HUES6 (cell line): ENCODE data around the gene CAMK2B.

Source experiments
- H3K27ac ChIP-seq: 2 replicates; pipeline ENCODE4 v1.7.0; 2013; ENCODE audit warnings: low read depth, mild to moderate bottlenecking, low read length, inconsistent platforms
- H3K27me3 ChIP-seq: 2 replicates; pipeline ENCODE4 v1.6.1; 2013; ENCODE audit warnings: low read length; ENCODE audit not compliant: control insufficient read depth, insufficient read depth
- H3K36me3 ChIP-seq: 2 replicates; pipeline ENCODE4 v1.6.1; 2013; ENCODE audit warnings: low read length; ENCODE audit not compliant: control insufficient read depth, insufficient read depth
- H3K4me1 ChIP-seq: 2 replicates; pipeline ENCODE4 v1.6.1; 2013; ENCODE audit warnings: low read length; ENCODE audit not compliant: control insufficient read depth, insufficient read depth
- H3K4me3 ChIP-seq: 2 replicates; pipeline ENCODE4 v1.5.1; 2013; ENCODE audit warnings: low read depth, low read length
- H3K9ac ChIP-seq: one replicate; pipeline ENCODE4 v1.6.1; 2013; ENCODE audit warnings: mild to moderate bottlenecking, low read length
- H3K9me3 ChIP-seq: 2 replicates; pipeline ENCODE4 v1.6.1; 2013; ENCODE audit warnings: low read depth, low read length; ENCODE audit not compliant: control insufficient read depth, insufficient read depth

CAMK2B gene

DNA sequence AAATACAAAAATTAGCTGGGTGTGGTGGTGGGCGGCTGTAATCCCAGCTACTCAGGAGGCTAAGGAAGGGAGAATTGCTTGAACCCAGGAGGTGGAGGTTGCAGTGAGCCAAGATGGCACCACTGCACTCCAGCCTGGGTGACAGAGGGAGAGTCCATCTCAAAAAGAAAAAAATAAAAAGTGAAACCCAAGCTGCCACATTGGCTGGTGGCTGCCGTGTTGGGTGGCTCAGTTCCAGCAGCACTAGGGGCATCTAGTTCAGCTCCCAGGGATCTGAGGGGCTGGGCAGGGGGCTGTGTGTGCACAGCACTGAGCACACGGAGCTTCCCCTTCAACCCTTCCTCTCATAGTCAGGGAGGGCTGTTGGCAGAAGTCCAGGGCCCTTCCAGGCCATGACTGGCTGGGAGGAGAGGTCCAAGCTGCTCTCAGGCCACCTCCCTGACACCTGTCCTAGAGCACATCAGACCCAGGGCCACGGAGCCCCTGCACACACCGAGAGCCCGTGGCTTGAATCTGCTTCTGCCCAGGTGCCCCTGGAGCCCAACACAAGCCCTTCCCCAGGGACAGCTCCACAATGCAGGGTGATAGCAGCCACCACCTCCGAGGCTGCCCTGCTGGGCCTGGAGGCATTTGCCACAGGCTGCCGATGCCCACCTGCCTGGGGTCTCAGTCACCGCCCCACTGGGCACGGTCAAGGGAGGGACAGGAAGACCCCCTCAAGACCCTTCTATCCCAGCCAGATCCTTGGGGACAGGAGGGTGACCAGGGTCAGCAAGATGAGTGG, 77.3 kb downstream of the CAMK2B start:
- no peak overlapping the region for H3K27ac ChIP-seq
- no peak overlapping the region for H3K4me3 ChIP-seq
- no peak overlapping the region for H3K9ac ChIP-seq
- no peaks in the 10 kb centered on the region for H3K36me3 ChIP-seq
- H3K4me1 ChIP-seq = no peaks in the 10 kb centered on the region
- H3K27me3 ChIP-seq = no peaks in the 10 kb centered on the region
- H3K9me3 ChIP-seq = no peaks in the 10 kb centered on the region

DNA sequence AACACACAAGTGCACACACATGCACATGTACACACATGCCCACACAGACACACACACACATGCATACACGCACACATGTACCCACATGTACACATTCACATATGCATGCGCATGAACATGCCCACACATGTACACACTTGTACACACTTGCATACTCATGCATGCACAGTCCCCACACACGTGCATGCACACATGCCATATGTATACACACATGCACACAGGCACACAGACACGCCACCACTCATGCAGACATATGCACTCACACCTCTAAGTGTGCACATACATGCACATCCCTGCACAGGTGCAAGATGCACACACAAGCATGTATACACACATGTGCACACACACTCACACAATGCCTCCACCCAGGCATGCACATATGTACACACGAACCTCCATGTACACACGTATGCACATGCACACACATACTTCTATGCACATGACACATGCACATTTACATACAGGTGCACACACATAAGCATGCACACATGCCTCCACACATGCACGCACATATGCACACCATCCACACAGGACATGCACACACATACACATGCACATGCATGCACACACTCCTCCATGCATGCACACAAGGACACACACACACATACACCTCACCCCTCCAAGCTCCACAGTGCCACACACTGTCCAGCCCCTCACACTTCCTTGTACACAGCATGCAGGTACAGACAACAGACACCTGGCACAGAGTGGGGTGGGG, 78.8 kb downstream of the CAMK2B start:
- Histone ChIP-seq H3K27me3 (no peaks in the 10 kb centered on the region), H3K36me3 (no peaks in the 10 kb centered on the region), H3K4me3 (no peak overlapping the region), H3K4me1 (no peaks in the 10 kb centered on the region), H3K27ac (no peak overlapping the region), H3K9me3 (no peaks in the 10 kb centered on the region), H3K9ac (no peak overlapping the region)

DNA sequence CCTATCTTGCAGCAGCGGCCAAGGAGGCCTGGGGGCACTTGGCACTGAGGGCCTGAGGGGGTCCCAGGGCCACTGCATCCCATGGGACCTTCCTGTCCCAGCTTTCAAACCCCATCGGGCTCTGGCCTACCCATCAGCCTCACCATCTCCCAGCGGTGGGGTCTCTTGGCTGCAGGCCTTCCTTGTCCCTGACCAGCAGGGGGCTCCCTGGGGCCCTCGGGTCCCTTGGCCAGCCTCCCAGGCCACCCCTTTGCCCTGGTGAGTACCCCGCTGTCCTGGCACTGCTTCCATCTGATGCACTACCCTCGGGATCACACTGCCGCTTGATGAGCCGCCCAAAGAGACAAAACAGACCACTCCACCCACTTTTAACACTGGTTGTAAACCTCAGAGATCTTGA, 81.1 kb downstream of the CAMK2B start:
- peaks cover 5% of the 10 kb centered on the region; the same call in 1 of the 2 replicates for H3K4me1 ChIP-seq
- no peaks in the 10 kb centered on the region for H3K36me3 ChIP-seq
- no peak overlapping the region for H3K4me3 ChIP-seq
- no peaks in the 10 kb centered on the region for H3K27me3 ChIP-seq
- no peaks in the 10 kb centered on the region for H3K9me3 ChIP-seq
- H3K27ac ChIP-seq = no peak overlapping the region
- no peak overlapping the region for H3K9ac ChIP-seq

- Histone ChIP-seq H3K36me3 (no peaks in the 10 kb centered on the region), H3K4me3 (no peak overlapping the region), H3K27ac (no peak overlapping the region)
Measured at GRCh38 chr7:44242091-44242490, 83.3 kb downstream of the CAMK2B start.

DNA sequence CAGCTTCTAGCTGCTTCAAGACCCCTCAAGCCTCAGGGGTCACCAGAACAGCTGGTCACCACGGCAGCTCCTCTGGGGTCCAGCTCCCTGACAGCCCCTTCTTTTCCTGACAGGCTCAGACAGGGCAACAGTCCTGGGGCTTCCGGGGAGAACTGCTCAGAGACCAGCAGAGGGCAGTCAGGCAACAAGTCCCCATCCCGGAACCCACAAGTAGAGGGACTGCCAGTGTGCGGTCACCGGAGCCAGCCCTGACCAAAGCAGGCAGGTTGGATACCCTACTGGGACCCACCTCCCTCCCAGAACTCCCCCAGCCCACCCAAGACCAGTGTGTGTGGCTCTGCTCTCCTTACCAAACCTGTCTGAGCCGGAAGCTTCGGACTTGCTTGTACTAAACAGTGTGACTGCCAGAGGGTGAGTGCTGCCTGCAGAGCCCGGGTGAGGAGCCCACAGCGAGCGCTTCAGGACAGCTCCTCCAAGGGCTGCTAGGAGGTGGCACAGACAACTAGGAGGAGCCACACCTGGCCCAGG, 84.3 kb downstream of the CAMK2B start:
- Histone ChIP-seq H3K27me3 (no peaks in the 10 kb centered on the region), H3K4me1 (peaks cover 13% of the 10 kb centered on the region; the same call in 1 of the 2 replicates), H3K9me3 (no peaks in the 10 kb centered on the region), H3K36me3 (no peaks in the 10 kb centered on the region), H3K9ac (no peak overlapping the region), H3K27ac (no peak overlapping the region), H3K4me3 (no peak overlapping the region)

More at GRCh38 chr7:44242091-44242490, 83.3 kb downstream of the CAMK2B start:
- Histone ChIP-seq H3K9ac (no peak overlapping the region), H3K27me3 (no peaks in the 10 kb centered on the region), H3K4me1 (peaks cover 5% of the 10 kb centered on the region; the same call in 1 of the 2 replicates), H3K9me3 (no peaks in the 10 kb centered on the region)

DNA sequence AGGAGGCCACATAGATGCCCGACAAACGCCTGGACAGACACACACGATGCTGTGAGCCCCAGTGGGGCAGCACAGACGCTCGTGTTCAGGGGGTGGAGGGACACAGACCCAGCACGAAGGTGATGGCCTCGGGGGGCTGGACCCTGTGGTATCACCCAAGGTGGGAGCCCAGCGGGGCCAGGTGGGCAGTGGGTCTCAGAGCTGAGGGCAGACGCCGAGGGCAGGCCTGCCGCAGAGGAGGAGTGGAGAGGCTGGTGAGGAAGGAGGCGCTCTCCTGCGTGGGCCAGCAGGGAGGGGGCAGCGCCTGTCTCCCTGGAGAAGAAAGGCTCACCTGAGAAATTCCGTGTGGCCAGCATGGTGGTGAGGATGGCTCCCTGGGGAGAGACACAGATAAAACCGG, 85.0 kb downstream of the CAMK2B start:
- H3K4me3 ChIP-seq = no peak overlapping the region
- no peak overlapping the region for H3K27ac ChIP-seq
- H3K4me1 ChIP-seq = peaks cover 13% of the 10 kb centered on the region; the same call in 1 of the 2 replicates
- H3K9ac ChIP-seq = no peak overlapping the region
- H3K36me3 ChIP-seq = no peaks in the 10 kb centered on the region
- no peaks in the 10 kb centered on the region for H3K9me3 ChIP-seq
- H3K27me3 ChIP-seq = no peaks in the 10 kb centered on the region

DNA sequence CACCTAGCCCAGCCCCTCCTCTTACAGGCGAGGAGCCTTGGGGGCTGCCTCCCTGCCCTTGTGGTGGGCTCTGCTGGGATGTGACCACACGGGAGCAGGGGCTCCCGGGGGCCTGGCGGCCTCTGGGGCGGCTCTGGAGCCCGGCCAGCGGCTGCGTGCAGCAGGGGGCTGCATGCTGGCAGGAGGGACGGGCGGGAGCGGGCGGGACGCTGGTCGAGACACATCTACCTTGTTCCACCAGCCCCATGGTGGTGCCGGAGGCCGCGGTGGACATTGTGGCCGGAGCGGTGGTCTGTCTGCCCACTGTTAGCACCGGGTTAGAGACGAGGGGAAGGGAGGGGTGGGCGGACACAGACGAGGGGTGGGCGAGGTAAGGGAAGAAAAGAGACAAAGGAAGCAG, 86.0 kb downstream of the CAMK2B start:
- no peaks in the 10 kb centered on the region for H3K9me3 ChIP-seq
- H3K27me3 ChIP-seq = no peaks in the 10 kb centered on the region
- no peak overlapping the region for H3K9ac ChIP-seq
- H3K36me3 ChIP-seq = no peaks in the 10 kb centered on the region
- H3K4me1 ChIP-seq = peaks cover 13% of the 10 kb centered on the region; the same call in 1 of the 2 replicates
- no peak overlapping the region for H3K4me3 ChIP-seq
- no peak overlapping the region for H3K27ac ChIP-seq

DNA sequence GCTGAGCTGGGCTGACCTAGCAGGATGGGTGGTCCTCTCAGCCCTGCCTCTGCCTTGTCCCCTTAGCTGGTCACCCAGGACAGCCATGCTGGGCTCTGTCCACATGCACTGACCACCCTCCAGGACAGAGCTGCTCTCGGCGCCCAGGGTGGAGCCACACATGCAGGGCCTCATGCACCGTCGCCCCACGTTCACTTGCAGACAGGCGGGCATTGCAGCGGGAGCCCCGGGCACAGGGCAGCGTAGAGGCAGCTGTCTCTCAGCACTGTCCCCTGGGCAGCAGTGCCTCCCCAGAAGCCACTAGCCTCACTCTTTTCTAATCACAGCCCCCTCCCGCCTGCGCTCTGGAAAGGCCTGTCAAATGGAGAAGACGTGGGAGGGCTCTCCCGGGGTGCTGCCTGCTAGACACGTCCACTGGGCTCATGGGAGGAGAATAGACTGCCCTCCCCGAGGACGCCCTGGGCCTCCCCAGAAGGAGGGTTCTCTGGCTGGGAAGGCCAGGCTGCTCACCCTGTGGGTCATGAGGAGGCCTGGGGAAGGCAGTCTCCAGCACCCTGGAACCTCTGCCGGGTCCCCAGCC, 87.2 kb downstream of the CAMK2B start:
- H3K27ac ChIP-seq = no peak overlapping the region
- H3K36me3 ChIP-seq = no peaks in the 10 kb centered on the region
- no peaks in the 10 kb centered on the region for H3K9me3 ChIP-seq
- H3K9ac ChIP-seq = no peak overlapping the region
- H3K4me1 ChIP-seq = peaks cover 13% of the 10 kb centered on the region; the same call in 1 of the 2 replicates
- H3K4me3 ChIP-seq = no peak overlapping the region
- no peaks in the 10 kb centered on the region for H3K27me3 ChIP-seq

DNA sequence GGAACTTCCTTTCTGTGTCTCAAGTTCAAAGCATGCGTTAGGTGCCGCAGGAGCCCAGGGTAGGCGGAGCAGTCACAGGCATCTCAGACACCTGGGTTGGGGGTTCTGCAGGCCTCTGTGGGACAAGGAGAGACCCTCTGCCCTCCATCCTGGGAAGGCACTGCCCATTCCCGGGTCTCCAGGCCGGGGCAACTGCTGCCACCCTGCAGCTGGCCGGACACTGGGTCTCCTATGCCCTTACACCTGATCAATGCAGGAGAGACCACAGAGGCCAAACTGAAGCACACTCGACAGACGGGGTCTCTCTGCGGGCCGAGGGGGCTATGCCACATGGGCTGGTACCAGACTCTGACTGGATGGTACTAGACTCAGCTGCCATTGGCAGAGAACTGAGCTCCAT, 87.7 kb downstream of the CAMK2B start:
- H3K27ac ChIP-seq = no peak overlapping the region
- no peaks in the 10 kb centered on the region for H3K9me3 ChIP-seq
- H3K27me3 ChIP-seq = no peaks in the 10 kb centered on the region
- H3K36me3 ChIP-seq = no peaks in the 10 kb centered on the region
- H3K4me1 ChIP-seq = peaks cover 13% of the 10 kb centered on the region; the same call in 1 of the 2 replicates
- no peak overlapping the region for H3K4me3 ChIP-seq
- no peak overlapping the region for H3K9ac ChIP-seq

- Histone ChIP-seq H3K27ac (no peak overlapping the region), H3K4me3 (no peak overlapping the region), H3K9me3 (no peaks in the 10 kb centered on the region), H3K4me1 (peaks cover 13% of the 10 kb centered on the region; the same call in 1 of the 2 replicates), H3K36me3 (no peaks in the 10 kb centered on the region), H3K27me3 (no peaks in the 10 kb centered on the region), H3K9ac (no peak overlapping the region)
Measured at GRCh38 chr7:44236333-44236728, 89.1 kb downstream of the CAMK2B start.
